GM12872 (cell line): ENCODE measurements around the gene LRRC72.

Experiments used
- TF ChIP-seq, protein P1 (sequence below): IDR thresholded peaks from 3 replicates; pipeline ENCODE4 v1.5.1; 2011; ENCODE audit warnings: low read depth, mild to moderate bottlenecking, low read length, moderate library complexity; ENCODE audit not compliant: insufficient read depth

LRRC72 gene

DNA sequence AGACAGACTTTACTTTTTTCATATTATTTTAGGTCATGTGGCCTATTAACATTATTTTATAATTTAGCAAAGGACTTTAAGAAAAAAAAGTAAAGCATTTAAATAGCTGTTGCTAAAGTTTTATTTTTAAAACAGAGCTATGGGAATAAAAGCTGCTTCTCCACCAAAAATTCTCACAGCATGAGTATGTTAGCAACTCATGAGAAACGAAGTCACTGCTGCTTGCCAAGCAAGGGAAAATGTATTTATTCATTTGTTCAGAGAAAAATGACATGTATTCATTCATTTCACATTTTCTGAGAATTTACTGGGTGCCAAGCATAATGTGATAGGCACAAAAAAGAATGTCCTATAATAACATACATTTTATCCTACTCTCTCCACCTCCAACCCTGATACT is 5.1 kb downstream of the LRRC72 start:
- TF ChIP-seq, protein P1, sequence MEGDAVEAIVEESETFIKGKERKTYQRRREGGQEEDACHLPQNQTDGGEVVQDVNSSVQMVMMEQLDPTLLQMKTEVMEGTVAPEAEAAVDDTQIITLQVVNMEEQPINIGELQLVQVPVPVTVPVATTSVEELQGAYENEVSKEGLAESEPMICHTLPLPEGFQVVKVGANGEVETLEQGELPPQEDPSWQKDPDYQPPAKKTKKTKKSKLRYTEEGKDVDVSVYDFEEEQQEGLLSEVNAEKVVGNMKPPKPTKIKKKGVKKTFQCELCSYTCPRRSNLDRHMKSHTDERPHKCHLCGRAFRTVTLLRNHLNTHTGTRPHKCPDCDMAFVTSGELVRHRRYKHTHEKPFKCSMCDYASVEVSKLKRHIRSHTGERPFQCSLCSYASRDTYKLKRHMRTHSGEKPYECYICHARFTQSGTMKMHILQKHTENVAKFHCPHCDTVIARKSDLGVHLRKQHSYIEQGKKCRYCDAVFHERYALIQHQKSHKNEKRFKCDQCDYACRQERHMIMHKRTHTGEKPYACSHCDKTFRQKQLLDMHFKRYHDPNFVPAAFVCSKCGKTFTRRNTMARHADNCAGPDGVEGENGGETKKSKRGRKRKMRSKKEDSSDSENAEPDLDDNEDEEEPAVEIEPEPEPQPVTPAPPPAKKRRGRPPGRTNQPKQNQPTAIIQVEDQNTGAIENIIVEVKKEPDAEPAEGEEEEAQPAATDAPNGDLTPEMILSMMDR, result no peak

DNA sequence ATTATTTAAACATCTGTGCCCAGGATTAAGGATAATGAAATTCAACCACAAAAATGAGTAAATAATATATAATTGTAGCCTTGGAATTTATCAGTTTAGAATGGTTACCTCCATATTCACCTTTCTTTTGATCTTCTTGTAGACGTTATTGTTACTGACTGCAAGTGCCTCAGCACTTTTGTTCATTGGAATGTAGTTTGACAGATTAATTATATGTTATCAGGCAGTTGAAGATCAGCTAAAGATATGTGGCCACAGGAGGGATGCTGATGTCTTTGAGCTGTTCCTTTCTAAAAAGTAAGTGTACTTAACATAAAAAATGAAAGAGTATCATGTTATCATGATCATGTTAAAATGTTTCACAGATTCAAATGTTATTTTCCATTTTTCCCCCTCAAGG is 5.6 kb downstream of the LRRC72 start:
- TF ChIP-seq, protein P1, result no peak

DNA sequence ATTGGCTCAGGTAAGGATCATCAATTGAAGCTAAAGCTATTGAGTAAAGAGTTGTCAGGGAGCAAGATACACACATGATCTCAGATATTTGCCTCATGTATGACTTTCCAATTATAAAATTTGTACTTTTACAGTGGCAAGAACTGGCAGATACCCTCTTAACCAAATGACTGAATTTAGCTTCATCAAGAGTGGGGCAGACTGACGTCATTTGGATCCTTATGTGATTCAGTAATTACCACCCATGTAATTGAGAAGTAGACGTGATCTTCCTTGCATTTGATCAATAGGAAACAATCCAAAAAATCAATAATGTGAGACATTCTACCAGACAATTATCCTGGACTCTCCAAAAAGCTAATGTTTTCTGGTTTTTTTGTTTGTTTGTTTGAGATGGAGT is 8.9 kb downstream of the LRRC72 start:
- TF ChIP-seq, protein P1, result no peak

DNA sequence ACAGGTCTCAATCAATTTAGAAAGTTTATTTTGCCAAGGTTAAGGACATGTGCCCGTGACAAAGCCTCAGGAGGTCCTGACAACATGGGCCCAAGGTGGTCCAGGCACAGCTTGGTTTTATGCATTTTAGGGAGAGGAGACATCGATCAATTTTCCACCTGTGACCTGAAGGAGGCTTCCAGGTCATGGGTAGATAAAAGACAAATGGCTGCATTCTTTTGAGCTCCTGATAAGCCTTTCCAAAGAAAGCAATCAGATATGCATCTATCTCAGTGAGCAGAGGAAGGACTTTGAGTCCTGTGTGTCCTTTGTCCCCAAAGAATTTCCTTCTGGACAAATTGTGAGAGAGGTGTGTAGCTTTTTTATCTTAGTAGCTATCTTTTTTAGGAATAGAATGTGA is 15.8 kb downstream of the LRRC72 start:
- TF ChIP-seq, protein P1, result no peak

DNA sequence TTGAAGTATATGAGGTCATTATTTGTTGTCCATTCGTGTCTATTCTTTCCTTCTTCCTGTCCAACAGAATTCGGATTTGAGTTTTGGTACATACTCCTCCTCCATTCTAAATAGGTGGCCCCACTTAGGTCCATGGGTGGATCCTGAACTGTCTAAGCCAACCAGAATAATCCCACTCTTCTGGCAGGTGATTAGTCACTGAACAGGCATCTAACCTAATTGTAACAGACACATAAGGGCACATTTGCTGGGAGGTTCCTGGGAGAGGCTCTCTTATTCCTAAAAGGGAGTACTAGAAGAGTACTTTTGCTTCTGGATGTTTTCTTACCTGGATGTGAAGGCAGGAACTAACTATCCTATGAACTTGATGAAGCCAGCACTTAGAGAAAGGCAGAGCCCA is 16.8 kb downstream of the LRRC72 start:
- TF ChIP-seq, protein P1, result no peak

DNA sequence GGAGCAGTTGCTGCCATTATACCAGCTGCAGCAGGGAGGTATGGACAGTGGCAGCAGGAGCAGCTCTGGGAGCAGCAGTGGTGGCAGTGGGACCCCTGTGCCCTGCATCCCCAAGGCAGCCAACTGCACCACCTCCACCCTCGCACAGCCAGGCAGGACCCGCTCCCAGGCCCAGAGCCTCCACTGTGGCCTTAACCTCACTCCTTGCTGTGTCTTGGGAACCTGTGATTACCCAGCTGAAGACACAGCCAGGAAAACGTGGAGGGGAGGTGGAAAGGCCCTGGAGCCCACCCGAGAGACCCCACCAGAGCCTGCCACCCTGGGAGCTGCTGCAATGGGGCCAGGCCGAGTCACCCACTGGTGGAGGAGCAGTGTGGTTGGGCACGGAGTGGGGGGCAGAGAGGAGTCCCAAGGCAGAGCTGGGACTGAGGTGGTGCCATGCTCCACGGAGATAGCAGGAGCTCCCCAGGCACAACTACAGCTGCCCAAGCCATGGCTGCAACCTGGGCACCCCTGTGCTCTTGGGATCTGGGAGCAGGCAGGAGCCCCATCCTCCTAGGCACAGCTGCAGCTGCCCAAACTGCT is 20.4 kb downstream of the LRRC72 start:
- TF ChIP-seq, protein P1, result no peak

DNA sequence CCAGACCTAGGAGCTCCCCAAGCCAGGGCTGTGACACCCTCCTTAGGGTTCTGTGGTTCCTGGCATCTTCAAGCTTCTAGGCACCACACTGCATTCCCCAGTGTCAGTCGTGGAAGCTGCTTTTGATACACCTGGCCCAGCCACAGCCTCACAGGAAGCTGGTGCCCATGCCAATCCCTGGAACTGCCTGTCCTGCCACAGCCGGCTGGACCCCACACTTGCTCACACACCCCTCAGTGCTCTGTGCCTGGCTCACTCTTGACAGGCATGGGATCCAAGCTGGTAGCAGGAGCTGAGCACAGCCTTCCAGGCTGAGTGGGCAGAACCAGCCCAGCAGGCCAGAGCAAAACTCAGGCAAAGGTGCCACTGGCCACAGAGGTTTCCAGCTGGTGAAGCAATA is 21.8 kb downstream of the LRRC72 start:
- TF ChIP-seq, protein P1, result no peak

DNA sequence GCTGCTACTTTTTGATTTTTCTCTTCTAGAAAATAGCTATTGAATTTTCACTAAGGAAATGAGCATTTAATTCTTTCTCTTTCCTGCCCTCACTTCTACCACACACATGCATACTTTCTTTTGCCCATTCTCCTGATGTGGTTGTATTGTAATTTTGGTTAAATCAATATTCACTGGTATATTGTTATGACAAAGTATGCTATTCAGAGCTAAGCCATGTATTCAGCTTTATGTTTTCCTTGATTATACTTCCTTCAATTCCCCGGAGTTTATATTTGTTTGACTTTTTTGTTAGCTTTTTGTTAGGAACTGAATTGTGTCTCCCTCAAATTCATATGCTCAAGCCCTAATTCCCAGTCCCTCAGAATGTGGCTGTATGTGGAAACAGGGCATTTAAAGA is 24.0 kb downstream of the LRRC72 start:
- TF ChIP-seq, protein P1, result no peak
